ENCODE measurements around the gene CHSY3.

DNA sequence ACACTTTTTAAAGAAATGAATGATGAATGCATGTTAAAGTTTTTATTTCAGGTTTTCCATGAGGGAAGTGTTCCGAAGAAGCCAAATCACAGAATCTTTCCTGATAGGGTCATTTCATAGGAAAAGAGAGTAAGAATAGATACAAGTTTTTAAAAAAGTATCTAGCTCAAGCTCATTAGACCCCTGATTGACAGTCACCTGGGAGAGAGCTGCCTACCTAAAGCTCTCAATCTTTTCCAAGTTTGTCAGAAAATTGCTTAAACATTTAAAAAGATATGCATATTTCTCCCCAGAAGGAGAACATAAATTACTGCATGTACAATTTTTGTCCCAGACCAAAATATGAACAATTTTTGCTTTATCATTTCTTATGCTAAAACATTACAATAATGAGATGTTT, 47.9 kb upstream of the CHSY3 start:
- TF ChIP-seq, protein P1, sequence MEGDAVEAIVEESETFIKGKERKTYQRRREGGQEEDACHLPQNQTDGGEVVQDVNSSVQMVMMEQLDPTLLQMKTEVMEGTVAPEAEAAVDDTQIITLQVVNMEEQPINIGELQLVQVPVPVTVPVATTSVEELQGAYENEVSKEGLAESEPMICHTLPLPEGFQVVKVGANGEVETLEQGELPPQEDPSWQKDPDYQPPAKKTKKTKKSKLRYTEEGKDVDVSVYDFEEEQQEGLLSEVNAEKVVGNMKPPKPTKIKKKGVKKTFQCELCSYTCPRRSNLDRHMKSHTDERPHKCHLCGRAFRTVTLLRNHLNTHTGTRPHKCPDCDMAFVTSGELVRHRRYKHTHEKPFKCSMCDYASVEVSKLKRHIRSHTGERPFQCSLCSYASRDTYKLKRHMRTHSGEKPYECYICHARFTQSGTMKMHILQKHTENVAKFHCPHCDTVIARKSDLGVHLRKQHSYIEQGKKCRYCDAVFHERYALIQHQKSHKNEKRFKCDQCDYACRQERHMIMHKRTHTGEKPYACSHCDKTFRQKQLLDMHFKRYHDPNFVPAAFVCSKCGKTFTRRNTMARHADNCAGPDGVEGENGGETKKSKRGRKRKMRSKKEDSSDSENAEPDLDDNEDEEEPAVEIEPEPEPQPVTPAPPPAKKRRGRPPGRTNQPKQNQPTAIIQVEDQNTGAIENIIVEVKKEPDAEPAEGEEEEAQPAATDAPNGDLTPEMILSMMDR (IDR thresholded peaks at IDR 0.05; ENCODE audit: insufficient read depth, low read depth, low read length) = no peak
- no peak for TF ChIP-seq EZH2 (IDR thresholded peaks at IDR 0.05; ENCODE audit: insufficient read depth, low read length)
